GM18951 (cell line): ENCODE data around the gene C2CD5.
"Not testable (repeated sequence)": the region's sequence is repeated elsewhere in the genome, so short reads cannot be mapped to it uniquely, and the experiment has no call there.

ENCODE experiments used
- POLR2A ChIP-seq: IDR thresholded peaks from 4 replicates; pipeline ENCODE4 v1.6.1; 2011; ENCODE audit warnings: mild to moderate bottlenecking; ENCODE audit not compliant: insufficient read length, insufficient read depth; ENCODE audit errors: extremely low read depth
- in situ Hi-C: fragments of 300-500 bp; cut with MboI; formaldehyde crosslinking; loops from one replicate; pipeline ENCODE4 v1.12.0; 2022; ENCODE audit warnings: low sequenced_read_pairs, mixed read lengths, inconsistent platforms; ENCODE audit not compliant: unreplicated experiment

Gene C2CD5

DNA sequence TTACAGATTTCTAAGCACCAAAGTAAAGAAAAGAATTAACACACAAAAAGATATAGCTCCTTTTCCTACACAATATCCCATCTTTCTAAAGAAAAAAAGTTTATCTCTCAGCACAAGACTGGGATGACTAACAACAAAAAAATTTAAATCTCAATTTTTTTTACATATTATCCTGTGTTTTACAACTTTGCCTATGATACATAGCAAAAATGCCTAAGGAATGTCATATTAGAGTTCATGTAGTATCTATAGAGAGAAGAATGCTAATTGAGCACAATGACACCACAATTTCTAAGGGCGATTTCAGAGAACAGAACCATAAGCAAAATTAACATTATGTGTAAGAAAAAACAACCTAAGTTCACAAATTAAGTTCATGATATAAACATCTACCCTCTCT is 16.3 kb downstream of the C2CD5 start:
- no peak for TF ChIP-seq POLR2A

DNA sequence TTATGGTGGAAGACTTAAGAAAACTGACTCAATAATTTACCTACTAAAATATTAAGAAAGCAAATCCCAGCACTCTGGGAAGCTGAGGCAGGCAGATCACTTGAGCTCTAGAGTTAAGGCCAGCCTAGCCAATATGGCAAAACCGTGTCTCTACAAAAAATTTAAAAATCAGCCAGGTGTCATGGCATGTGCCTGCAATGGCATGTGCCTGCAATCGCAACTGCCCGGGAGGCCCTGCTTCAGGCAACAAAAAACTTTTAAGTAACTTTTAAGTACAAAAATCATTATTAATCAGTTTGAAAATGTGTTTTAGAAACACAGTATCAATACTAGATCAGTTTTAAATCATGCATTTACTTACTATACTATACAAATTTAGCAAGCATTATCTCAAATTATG is 17.5 kb downstream of the C2CD5 start:
- in situ Hi-C loops, result no loop called here
- no peak for TF ChIP-seq POLR2A

More for the DNA sequence above, 16.3 kb downstream of the C2CD5 start:
- in situ Hi-C loops, result no loop called here

DNA sequence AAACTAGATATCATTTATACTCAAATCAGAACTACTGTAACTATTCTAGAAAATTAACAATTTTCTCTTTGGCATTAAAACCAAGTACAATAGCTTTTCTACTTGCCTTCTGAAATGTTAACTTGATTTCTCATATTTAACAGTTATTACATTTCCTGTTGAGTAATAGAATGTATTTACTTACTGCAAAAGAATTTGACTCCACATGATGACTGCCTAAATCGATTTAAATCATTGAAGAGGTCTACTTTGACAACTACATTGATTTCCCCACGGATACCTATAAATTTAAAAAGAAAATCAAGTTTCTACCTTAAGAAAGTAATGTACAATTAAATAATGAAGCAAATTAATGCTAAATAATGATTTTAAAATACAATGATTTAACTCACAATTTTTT is 18.9 kb downstream of the C2CD5 start:
- in situ Hi-C loops, result no loop called here
- no peak for TF ChIP-seq POLR2A

DNA sequence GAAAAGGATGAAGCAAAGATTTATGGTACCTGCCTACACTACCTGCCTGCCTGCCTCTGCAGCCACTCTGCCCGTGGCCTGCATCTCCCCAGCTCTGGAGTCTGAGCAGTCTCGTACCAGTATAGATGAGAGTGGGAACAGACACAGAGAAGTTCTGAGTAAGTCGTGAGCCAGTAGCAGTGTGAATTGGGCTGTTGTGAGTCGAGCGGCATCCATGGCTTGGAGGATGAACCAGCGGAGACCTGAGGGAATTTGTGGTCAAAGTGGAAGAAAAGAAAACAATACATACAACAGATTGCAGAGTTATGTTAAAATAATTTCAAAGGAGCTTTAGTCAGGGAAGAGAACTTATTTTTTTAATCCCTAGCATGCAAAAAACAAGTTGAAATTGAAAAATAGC is 25.3 kb downstream of the C2CD5 start:
- in situ Hi-C loops, result no loop called here
- no peak for TF ChIP-seq POLR2A

DNA sequence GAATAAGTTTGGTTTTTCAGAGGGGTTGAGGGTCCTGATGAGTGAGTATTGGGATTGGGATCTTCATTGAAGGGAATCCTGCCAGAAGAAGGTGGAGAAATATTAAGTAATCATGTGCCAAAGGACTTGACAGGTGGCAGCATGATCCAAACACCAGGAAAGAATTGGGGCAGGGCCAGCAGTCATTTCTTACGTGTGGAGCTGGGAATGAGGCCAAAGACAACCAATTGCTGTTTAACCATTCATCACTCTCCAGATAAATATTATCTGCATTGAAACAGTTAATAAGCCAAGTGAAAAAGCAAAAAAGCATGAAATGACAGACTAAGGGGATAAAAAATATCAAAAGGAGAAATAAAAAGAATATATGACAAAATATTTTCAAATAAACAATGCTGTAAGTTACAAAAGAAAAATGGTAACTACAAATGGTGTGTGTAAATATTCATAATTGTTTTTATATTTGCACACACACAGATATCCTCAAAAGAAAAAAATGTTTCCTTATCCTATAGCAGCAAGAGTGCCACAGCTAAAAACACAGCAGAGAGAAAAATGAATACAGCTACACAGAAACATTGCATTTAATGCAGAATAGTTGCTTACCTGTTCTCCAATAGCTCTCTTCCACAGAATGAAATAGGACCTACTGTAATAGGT is 26.2 kb downstream of the C2CD5 start:
- in situ Hi-C loops, result no loop called here
- TF ChIP-seq POLR2A, result no peak

DNA sequence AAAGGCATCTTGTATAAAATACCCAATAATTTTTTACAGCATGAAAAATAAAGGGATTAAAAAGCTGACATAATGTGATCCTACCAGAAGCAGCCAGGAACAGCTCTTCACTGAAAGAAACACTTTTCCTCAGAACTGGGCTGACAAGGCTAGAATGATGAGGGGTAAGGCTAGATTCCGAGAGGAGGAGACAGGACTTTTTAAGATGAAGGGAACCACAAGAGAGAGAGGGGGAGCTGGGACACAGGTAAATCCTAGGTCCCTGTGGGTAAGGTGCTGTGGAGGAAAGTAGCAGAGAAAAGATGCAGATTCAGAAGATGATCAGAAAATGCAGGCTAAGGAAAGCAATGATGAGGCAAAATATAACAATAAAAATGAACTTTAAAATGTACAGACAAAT is 29.5 kb downstream of the C2CD5 start:
- TF ChIP-seq POLR2A, result no peak
- in situ Hi-C loops, result no loop called here

DNA sequence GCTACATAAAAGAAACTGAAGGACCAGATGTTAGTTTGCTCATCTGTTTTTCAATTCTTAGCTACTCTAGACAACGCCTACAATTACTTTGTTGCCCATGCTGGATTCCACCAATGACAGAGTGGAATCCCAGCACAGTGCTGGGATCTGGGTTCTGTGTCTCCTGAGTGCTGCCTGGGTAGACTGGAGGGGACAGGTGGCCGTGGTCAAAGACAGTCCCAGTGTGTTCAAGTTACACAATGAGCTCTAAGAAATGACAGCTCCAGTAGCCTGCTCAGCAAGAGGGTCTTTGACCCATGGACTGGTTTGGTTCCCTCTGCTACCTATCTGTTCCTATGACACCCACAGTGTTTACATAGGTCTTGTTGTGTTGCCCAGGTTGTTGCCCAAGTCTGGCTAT is 38.5 kb downstream of the C2CD5 start:
- in situ Hi-C loops, result no loop called here
- TF ChIP-seq POLR2A, result no peak

DNA sequence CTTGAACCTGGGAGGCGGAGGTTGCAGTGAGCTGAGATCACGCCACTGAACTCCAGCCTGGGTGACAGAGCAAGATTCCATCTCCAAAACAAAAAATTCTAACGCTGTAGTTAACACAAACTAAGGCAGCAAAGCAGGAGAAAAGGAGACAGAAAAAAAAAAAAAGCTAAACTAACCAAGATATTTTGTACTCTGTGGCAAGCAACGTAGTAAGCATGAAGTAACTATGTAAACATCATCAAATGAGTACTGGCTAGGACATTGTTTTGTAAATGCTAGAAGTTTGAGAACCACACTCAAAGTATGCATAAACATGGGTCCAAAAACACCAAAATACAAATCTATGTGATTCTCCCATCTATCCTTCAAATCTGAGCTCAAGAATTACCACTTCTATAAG is 44.2 kb downstream of the C2CD5 start:
- TF ChIP-seq POLR2A, result no peak
- in situ Hi-C loops, result no loop called here

DNA sequence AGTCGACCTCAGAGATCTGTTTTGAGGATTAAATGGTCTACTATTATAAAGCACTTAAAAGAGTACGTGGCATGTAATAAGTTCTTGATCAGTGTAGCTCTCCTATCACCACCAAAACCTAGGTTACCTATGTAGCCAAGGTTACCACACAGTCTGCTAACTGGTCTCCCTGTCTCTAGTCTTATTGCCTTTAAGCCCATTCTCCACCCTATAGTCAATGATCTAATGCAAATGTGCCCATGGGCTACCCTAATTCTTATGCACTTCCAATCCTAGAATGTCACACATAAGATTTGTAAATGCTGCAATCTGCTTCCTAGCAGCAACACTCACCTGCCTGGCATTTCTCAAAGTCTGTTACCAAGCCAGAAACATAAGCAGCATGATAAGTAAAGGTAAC is 44.9 kb downstream of the C2CD5 start:
- no peak for TF ChIP-seq POLR2A
- in situ Hi-C loops, result no loop called here

DNA sequence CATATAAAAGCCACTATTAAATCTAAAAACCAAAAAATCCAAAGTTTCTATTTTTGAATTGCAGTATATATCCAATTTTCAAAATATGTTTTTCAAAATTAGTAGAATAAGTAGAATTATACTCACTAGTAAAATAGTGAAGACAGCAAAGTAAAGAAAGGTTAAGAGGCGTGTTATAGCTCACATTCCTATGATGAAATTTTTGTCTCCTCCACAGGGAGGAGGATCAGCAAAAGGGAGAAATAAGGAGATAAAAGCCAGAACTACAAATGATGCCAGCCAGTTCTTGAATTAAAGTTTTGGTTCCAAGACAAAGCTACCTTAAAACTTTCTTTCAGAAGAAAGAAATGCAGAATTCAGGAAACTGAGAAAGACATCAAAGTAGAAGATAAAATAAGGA is 50.0 kb downstream of the C2CD5 start:
- in situ Hi-C loops, result no loop called here
- no peak for TF ChIP-seq POLR2A

DNA sequence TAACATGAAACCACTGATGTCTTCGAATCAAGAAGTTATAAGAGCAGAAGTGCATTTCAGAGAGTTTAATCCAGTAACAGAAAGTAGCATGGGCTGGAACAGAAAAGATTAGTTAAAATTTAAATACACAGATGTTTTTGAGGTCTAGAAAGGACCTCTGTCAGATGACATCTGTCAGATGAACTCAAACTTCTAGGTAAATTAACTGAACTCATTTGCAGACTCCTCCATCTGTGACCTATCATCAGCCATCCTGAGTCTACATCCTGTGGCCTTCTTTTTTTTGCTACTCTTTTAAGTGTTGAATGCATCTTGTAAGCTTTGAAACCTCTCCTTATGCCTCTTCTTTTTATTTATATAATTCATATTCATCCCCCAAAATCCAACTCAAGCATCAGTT is 53.3 kb downstream of the C2CD5 start:
- in situ Hi-C loops, result no loop called here
- TF ChIP-seq POLR2A, result no peak

DNA sequence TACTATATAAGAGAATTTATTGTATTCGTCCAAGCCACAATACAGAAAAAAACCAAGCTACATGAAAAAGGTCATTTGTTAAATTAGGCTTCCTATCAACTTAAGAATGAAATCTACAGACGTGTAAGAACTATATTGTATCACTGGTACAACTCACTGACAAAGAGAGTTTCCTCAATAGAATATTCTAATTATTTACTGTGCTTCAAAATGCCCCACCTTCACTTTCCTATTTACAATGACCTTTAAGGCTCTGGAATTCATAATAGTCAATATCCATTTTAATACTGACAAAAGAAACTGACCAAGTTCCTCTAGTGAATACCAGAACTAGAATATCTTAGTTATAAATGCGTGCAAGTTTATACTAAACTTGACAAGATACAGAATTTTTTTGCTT is 55.9 kb downstream of the C2CD5 start:
- in situ Hi-C loops, result no loop called here
- TF ChIP-seq POLR2A, result no peak

DNA sequence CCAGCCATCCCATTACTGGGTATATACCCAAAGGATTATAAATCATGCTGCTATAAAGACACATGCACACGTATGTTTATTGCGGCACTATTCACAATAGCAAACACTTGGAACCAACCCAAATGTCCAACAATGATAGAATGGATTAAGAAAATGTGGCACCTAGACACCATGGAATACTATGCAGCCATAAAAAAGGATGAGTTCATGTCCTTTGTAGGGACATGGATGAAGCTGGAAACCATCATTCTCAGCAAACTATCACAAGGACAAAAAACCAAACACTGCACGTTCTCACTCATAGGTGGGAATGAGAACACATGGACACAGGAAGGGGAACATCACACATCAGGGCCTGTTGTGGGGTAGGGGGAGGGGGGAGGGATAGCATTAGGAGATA is 56.7 kb downstream of the C2CD5 start:
- in situ Hi-C loops, result not testable (repeated sequence)

DNA sequence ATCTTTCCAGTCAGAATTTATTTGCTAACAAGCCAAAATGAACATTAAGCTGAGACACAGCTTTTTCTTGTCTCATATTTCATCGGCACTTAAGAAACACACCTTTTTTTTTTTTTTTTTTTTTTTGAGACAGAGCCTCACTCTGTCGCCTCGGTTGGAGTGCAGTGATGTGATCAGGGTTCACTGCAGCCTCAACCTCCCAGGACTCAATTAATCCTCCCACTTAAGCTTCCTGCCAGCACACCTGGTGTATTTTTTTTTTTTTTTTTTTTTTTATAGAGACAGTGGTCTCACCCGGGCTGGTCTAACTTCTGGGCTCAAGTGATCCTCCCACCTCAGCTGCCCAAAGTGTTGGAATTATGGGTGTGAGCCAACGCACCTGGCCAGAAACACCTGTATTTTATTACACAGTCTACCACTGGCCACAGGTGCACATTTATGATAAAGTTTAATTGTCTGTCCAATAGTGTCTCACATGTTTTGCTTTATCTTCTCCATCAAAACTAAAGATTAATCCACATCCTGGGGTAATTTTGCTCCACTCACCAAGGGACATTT is 62.7 kb downstream of the C2CD5 start:
- in situ Hi-C loops, result no loop called here
- no peak for TF ChIP-seq POLR2A

DNA sequence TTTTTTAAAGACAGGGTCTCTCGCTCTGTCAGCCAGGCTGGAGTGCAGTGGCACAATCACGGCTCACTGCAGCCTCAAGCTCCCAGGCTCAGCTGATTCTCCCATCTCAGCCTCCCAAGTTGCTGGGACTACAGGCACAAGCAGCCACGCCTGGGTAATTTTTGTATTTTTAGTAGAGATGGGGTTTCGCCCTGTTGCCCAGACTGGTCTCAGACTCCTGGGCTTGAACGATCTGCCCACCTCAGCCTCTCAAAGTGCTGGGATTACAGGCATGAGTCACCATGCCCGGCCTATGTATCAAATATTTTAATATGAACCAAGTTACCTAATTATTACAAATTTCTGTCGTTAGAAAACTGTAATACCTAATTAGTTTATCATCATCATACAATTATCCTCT is 63.5 kb downstream of the C2CD5 start:
- in situ Hi-C loops, result not testable (repeated sequence)

DNA sequence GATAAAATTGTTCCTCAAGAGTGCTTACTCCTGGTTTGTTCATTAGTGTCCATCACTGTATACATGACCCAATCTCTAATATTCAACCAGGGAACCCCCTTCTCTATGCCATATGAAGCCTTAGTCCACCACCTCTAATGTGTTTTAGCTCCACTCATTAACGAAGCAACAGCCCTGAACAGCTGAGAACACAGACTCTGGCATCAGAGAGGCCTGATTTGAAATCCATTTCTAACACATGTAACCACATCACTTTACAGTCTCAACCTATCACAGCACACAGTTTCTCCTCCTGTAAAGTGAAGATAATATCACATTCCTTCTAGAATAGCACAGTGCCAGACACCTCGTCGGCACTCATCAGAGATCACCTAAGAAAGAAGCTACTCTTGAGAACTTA is 64.3 kb downstream of the C2CD5 start:
- TF ChIP-seq POLR2A, result no peak
- in situ Hi-C loops, result no loop called here
